ENCODE data around the gene HMGCS1.
A peak's percentile ranks its signal among the peaks of the same experiment; 100 is the strongest.

Gene HMGCS1

GRCh38 chr5:43313035-43313853 is at the start of gene HMGCS1:
HMGCS1 (minus strand) TSS chr5:43313412; CDS start chr5:43298965, 14,447 bp downstream.
- Histone ChIP-seq H3K36me3 (ENCODE audit: insufficient read depth, low read length) (peaks cover 27% of the 10 kb centered on the region), H3K4me3 (ENCODE audit: low read length) (peak within 1 kb of the TSS; percentile 97), H2AFZ (ENCODE audit: low read depth, low read length) (peak within 1 kb of the TSS; percentile 4), H3K27me3 (ENCODE audit: insufficient read depth, low read length) (no peaks in the 10 kb centered on the region), H3K9me3 (ENCODE audit: low read length) (peaks cover 2% of the 10 kb centered on the region), H3K4me1 (ENCODE audit: insufficient read depth, low read length) (peaks cover 36% of the 10 kb centered on the region)

DNA sequence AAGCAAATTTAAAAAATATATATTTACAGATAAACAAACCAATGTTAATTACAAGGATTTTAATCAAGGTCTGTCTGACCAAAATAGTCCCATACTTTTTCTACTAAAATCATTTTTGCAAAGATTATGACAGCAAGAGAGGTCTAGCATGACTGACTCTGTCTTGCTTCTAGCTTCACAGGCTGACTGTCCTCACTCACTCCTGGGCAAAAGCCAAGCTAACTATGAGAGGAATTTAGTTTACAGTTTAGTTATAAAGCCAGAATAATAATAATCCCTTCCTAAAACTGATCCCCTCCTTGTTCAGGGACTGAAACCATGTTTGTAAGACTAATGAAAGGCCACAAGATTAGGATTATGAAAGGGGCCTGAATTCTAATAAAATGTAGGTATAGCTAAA is 45.5 kb upstream of the HMGCS1 start:
- Histone ChIP-seq H3K4me1 (ENCODE audit: insufficient read depth, low read length) (no peaks in the 10 kb centered on the region), H3K4me3 (ENCODE audit: low read length) (no peak overlapping the region), H3K9me3 (ENCODE audit: low read length) (no peaks in the 10 kb centered on the region)

GRCh38 chr5:43358301-43358700 is 45.1 kb upstream of the HMGCS1 start:
- Histone ChIP-seq H3K4me3 (ENCODE audit: low read length) (no peak overlapping the region), H3K4me1 (ENCODE audit: insufficient read depth, low read length) (no peaks in the 10 kb centered on the region), H2AFZ (ENCODE audit: low read depth, low read length) (no peak overlapping the region)

More for the DNA sequence above, 45.5 kb upstream of the HMGCS1 start:
- H2AFZ ChIP-seq (ENCODE audit: low read depth, low read length) = no peak overlapping the region
- no peaks in the 10 kb centered on the region for H3K36me3 ChIP-seq (ENCODE audit: insufficient read depth, low read length)
- H3K27me3 ChIP-seq (ENCODE audit: insufficient read depth, low read length) = peaks cover 3% of the 10 kb centered on the region

GRCh38 chr5:43357878-43358281 is 44.7 kb upstream of the HMGCS1 start:
- H3K27me3 ChIP-seq (ENCODE audit: insufficient read depth, low read length) = peaks cover 3% of the 10 kb centered on the region
- H3K36me3 ChIP-seq (ENCODE audit: insufficient read depth, low read length) = no peaks in the 10 kb centered on the region
- no peak overlapping the region for H2AFZ ChIP-seq (ENCODE audit: low read depth, low read length)
- H3K4me3 ChIP-seq (ENCODE audit: low read length) = no peak overlapping the region
- H3K4me1 ChIP-seq (ENCODE audit: insufficient read depth, low read length) = no peaks in the 10 kb centered on the region
- H3K9me3 ChIP-seq (ENCODE audit: low read length) = no peaks in the 10 kb centered on the region

More at GRCh38 chr5:43358301-43358700, 45.1 kb upstream of the HMGCS1 start:
- Histone ChIP-seq H3K9me3 (ENCODE audit: low read length) (no peaks in the 10 kb centered on the region), H3K36me3 (ENCODE audit: insufficient read depth, low read length) (no peaks in the 10 kb centered on the region), H3K27me3 (ENCODE audit: insufficient read depth, low read length) (peaks cover 3% of the 10 kb centered on the region)

DNA sequence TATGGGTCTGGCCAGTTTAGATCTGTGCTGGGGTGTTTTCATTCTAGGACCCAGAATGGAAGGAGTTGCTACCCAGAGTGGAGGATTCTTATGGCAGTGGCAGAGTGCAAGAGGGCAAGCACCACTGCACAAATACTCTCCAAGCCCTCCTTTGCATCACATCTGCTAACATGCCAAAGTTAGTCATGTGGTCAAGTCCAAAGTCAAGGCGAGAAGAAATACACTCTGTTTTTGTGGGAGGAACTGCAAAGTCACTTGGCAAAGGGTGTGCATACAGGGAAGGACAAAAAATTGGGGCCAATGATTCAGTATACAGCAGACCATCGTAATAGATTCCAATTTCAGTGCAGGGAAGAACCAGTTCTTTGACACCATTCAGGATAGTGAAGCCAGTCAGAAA is 43.9 kb upstream of the HMGCS1 start:
- Histone ChIP-seq H3K4me1 (ENCODE audit: insufficient read depth, low read length) (no peaks in the 10 kb centered on the region), H3K4me3 (ENCODE audit: low read length) (no peak overlapping the region), H3K27me3 (ENCODE audit: insufficient read depth, low read length) (peaks cover 3% of the 10 kb centered on the region), H3K9me3 (ENCODE audit: low read length) (no peaks in the 10 kb centered on the region), H2AFZ (ENCODE audit: low read depth, low read length) (no peak overlapping the region), H3K36me3 (ENCODE audit: insufficient read depth, low read length) (no peaks in the 10 kb centered on the region)

GRCh38 chr5:43354774-43355173 is 41.6 kb upstream of the HMGCS1 start:
- Histone ChIP-seq H3K9me3 (ENCODE audit: low read length) (no peaks in the 10 kb centered on the region), H3K4me1 (ENCODE audit: insufficient read depth, low read length) (no peaks in the 10 kb centered on the region), H3K36me3 (ENCODE audit: insufficient read depth, low read length) (no peaks in the 10 kb centered on the region), H2AFZ (ENCODE audit: low read depth, low read length) (no peak overlapping the region), H3K4me3 (ENCODE audit: low read length) (no peak overlapping the region), H3K27me3 (ENCODE audit: insufficient read depth, low read length) (peaks cover 3% of the 10 kb centered on the region)

GRCh38 chr5:43353668-43354067 is 40.5 kb upstream of the HMGCS1 start:
- peaks cover 3% of the 10 kb centered on the region for H3K27me3 ChIP-seq (ENCODE audit: insufficient read depth, low read length)
- H3K9me3 ChIP-seq (ENCODE audit: low read length) = no peaks in the 10 kb centered on the region
- H2AFZ ChIP-seq (ENCODE audit: low read depth, low read length) = no peak overlapping the region
- no peak overlapping the region for H3K4me3 ChIP-seq (ENCODE audit: low read length)
- no peaks in the 10 kb centered on the region for H3K4me1 ChIP-seq (ENCODE audit: insufficient read depth, low read length)
- no peaks in the 10 kb centered on the region for H3K36me3 ChIP-seq (ENCODE audit: insufficient read depth, low read length)

DNA sequence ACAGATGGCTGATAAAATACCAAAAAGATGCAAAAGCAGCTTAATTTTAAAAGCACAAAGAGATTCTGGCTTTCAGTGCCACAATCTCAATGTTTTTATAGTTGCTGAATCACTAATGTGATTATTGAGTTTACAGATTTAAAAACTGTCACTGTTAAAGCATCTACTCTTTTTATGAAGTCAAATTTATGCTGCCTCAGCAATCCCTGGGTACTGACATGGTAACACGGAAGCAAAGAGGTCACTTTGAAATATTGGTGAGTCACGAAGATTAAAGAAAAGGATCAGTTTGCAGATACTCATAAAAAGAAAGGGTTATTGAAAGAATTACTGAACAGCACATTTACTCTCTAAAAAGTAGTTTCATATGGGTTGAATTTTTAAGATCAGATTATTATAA is 39.7 kb upstream of the HMGCS1 start:
- Histone ChIP-seq H3K36me3 (ENCODE audit: insufficient read depth, low read length) (no peaks in the 10 kb centered on the region), H3K4me3 (ENCODE audit: low read length) (no peak overlapping the region), H3K27me3 (ENCODE audit: insufficient read depth, low read length) (peaks cover 3% of the 10 kb centered on the region), H3K9me3 (ENCODE audit: low read length) (no peaks in the 10 kb centered on the region), H2AFZ (ENCODE audit: low read depth, low read length) (no peak overlapping the region), H3K4me1 (ENCODE audit: insufficient read depth, low read length) (no peaks in the 10 kb centered on the region)

GRCh38 chr5:43352131-43352530 is 38.9 kb upstream of the HMGCS1 start:
- Histone ChIP-seq H3K9me3 (ENCODE audit: low read length) (no peaks in the 10 kb centered on the region), H3K4me1 (ENCODE audit: insufficient read depth, low read length) (no peaks in the 10 kb centered on the region), H2AFZ (ENCODE audit: low read depth, low read length) (no peak overlapping the region), H3K36me3 (ENCODE audit: insufficient read depth, low read length) (no peaks in the 10 kb centered on the region), H3K4me3 (ENCODE audit: low read length) (no peak overlapping the region), H3K27me3 (ENCODE audit: insufficient read depth, low read length) (peaks cover 3% of the 10 kb centered on the region)

GRCh38 chr5:43348861-43349363 is 35.7 kb upstream of the HMGCS1 start:
- H3K27me3 ChIP-seq (ENCODE audit: insufficient read depth, low read length) = no peaks in the 10 kb centered on the region
- no peaks in the 10 kb centered on the region for H3K36me3 ChIP-seq (ENCODE audit: insufficient read depth, low read length)
- H3K4me1 ChIP-seq (ENCODE audit: insufficient read depth, low read length) = no peaks in the 10 kb centered on the region
- no peaks in the 10 kb centered on the region for H3K9me3 ChIP-seq (ENCODE audit: low read length)
- H3K4me3 ChIP-seq (ENCODE audit: low read length) = no peak overlapping the region
- no peak overlapping the region for H2AFZ ChIP-seq (ENCODE audit: low read depth, low read length)

DNA sequence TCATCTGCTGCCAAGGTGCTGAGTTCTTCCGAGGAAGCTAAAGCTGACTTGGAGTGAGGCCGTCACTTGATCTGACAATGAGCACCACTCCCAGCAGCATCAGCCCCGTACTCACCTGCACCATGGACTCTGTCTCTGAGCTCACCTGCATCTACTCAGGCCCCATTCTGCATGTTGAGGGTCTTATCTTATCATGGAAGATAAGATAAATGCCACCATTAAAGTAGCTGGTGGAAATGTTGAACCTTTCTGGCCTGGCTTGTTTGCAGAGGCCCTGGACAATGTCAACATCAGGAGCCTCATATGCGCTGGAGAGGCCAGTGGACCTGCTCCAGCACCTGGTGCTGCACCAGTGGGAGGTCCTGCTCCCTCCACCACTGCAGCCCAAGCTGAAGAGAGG is 35.0 kb upstream of the HMGCS1 start:
- H3K36me3 ChIP-seq (ENCODE audit: insufficient read depth, low read length) = no peaks in the 10 kb centered on the region
- no peaks in the 10 kb centered on the region for H3K27me3 ChIP-seq (ENCODE audit: insufficient read depth, low read length)
- no peak overlapping the region for H3K4me3 ChIP-seq (ENCODE audit: low read length)
- no peak overlapping the region for H2AFZ ChIP-seq (ENCODE audit: low read depth, low read length)
- no peaks in the 10 kb centered on the region for H3K4me1 ChIP-seq (ENCODE audit: insufficient read depth, low read length)
- no peaks in the 10 kb centered on the region for H3K9me3 ChIP-seq (ENCODE audit: low read length)

- Histone ChIP-seq H3K36me3 (ENCODE audit: insufficient read depth, low read length) (no peaks in the 10 kb centered on the region), H3K27me3 (ENCODE audit: insufficient read depth, low read length) (peaks cover 3% of the 10 kb centered on the region), H2AFZ (ENCODE audit: low read depth, low read length) (no peak overlapping the region), H3K4me3 (ENCODE audit: low read length) (no peak overlapping the region), H3K4me1 (ENCODE audit: insufficient read depth, low read length) (no peaks in the 10 kb centered on the region), H3K9me3 (ENCODE audit: low read length) (peaks cover 1% of the 10 kb centered on the region)
These were observed 25.6 kb upstream of the HMGCS1 start for GRCh38 chr5:43338862-43339261.

DNA sequence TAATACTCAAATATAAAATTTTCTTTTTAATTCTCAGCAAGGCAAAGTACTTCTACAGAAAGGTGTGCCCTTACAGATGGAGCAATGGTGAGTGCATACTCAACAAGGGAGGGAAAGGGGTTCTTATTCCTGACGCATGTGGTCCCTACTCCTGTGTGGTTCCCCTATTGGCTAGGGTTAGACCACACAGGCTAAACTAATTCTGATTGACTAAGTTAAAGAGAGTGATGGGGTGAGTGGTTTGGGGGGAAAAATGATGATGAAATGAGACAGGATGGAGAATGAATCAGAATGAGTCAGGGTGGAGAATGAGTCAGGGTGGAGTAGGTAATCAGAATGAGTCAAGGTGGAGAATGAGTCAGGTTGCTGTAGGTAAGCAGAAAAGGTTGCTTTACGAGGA is 22.9 kb upstream of the HMGCS1 start:
- Histone ChIP-seq H3K36me3 (ENCODE audit: insufficient read depth, low read length) (no peaks in the 10 kb centered on the region), H3K9me3 (ENCODE audit: low read length) (peaks cover 1% of the 10 kb centered on the region), H3K4me1 (ENCODE audit: insufficient read depth, low read length) (no peaks in the 10 kb centered on the region), H2AFZ (ENCODE audit: low read depth, low read length) (no peak overlapping the region), H3K27me3 (ENCODE audit: insufficient read depth, low read length) (peaks cover 4% of the 10 kb centered on the region), H3K4me3 (ENCODE audit: low read length) (no peak overlapping the region)

Measured in neuron (in vitro differentiated cells).